CD4-positive, alpha-beta T cell (primary cell): ENCODE results near the gene MLLT10. TPM values are rescaled to one million over a fixed set of nuclear protein-coding genes. Genes with fewer than 3 reads are reported as not detected.

ENCODE experiments used
- ATAC-seq: fragments of 200-7000 bp; cut with Tn5 transposase; one replicate; pipeline ENCODE4 v1.10.0; 2022; ENCODE audit warnings: mild to moderate bottlenecking; ENCODE audit not compliant: poor library complexity
- CTCF ChIA-PET: fragments of 350-600 bp; sonication (Branson Sonifier 250); formaldehyde crosslinking; loops from one replicate; lab custom pipeline; 2021; ENCODE audit warnings: antibody characterized with exemption, inconsistent platforms; lab: Charles Lee
- POLR2A ChIA-PET: fragments of 350-600 bp; sonication (Branson Sonifier 250); formaldehyde crosslinking; loops from one replicate; lab custom pipeline; 2021; ENCODE audit warnings: antibody characterized with exemption, inconsistent platforms; lab: Charles Lee
- DNase-seq, 14 experiments: peaks; one replicate each; pipeline ENCODE4 v3.0.0-alpha.2; 2013 to 2020; ENCODE audit warnings: mixed read lengths in 2 of 14
- H3K27ac ChIP-seq, 2 donors: one replicate each; pipeline versions ENCODE4 v1.5.1 to v1.7.0; 2013; ENCODE audit warnings: low read length in 2 of 2, low read depth in 1 of 2, mild to moderate bottlenecking in 1 of 2
- H3K27me3 ChIP-seq, 2 experiments: 1 replicate in 1 of 2; 2 replicates in 1 of 2; pipeline versions ENCODE4 v1.6.1 to v1.7.0; 2013; ENCODE audit warnings: low read length in 2 of 2, control low read depth in 1 of 2, mild to moderate bottlenecking in 1 of 2, moderate library complexity in 1 of 2; ENCODE audit not compliant: insufficient read depth in 2 of 2, control insufficient read depth in 1 of 2
- H3K36me3 ChIP-seq: one replicate; pipeline ENCODE4 v1.6.1; 2013; ENCODE audit warnings: low read length, control low read depth; ENCODE audit not compliant: insufficient read depth
- H3K4me1 ChIP-seq: one replicate; pipeline ENCODE4 v1.6.1; 2013; ENCODE audit warnings: low read length, control low read depth; ENCODE audit not compliant: insufficient read depth
- H3K4me3 ChIP-seq: one replicate; pipeline ENCODE4 v1.5.1; 2013; ENCODE audit warnings: mild to moderate bottlenecking, low read length, moderate library complexity
- H3K9me3 ChIP-seq, 2 experiments: 1 replicate in 1 of 2; 2 replicates in 1 of 2; pipeline versions ENCODE4 v1.6.1 to v1.7.0; 2013; ENCODE audit warnings: low read length in 2 of 2, mild to moderate bottlenecking in 2 of 2, control low read depth in 1 of 2, moderate library complexity in 1 of 2; ENCODE audit not compliant: control insufficient read depth in 1 of 2, insufficient read depth in 1 of 2
- H3K27ac Mint-ChIP-seq: one replicate; pipeline ENCODE4 v1.8.0; 2020; ENCODE audit warnings: mixed read lengths
- H3K27me3 Mint-ChIP-seq: one replicate; pipeline ENCODE4 v1.8.0; 2021; ENCODE audit warnings: mixed read lengths
- H3K36me3 Mint-ChIP-seq: one replicate; pipeline ENCODE4 v1.8.0; 2021; ENCODE audit warnings: low read depth, mixed read lengths
- H3K4me1 Mint-ChIP-seq: one replicate; pipeline ENCODE4 v1.8.0; 2021; ENCODE audit warnings: low read depth, mixed read lengths
- H3K4me3 Mint-ChIP-seq: one replicate; pipeline ENCODE4 v1.8.0; 2020; ENCODE audit warnings: mild to moderate bottlenecking, mixed read lengths
- H3K9me3 Mint-ChIP-seq: one replicate; pipeline ENCODE4 v1.8.0; 2020; ENCODE audit warnings: mixed read lengths
- CTCF ChIP-seq: fragments of 200-600 bp; IDR thresholded peaks from one replicate; pipeline ENCODE4 v1.8.0; 2022; ENCODE audit warnings: antibody characterized with exemption, mild to moderate bottlenecking
- intact Hi-C, 2 experiments: fragments of 100-400 bp; cut with DNase I in 1 of 2; cut with micrococcal nuclease in 1 of 2; formaldehyde crosslinking; loops; one replicate each; pipeline versions ENCODE4 v1.15.1 to v1.9.0; 2023 to 2025; cut with DNase I, micrococcal nuclease
- total RNA-seq, 174 experiments: library from RNA in 2 of 174; stranded (reverse) in 2 of 174; gene quantifications; one replicate each; pipeline ENCODE4 v1.2.3 and lab custom pipeline; 2021 to 2026

Gene MLLT10
- total RNA-seq, 2 experiments from 2014 or later = 46.0 to 64.1 TPM

GRCh38 chr10:21726601-21727225 is 192.7 kb downstream of the MLLT10 start:
- POLR2A ChIA-PET = interaction anchor here (1.0 to 1.3 kb wide), 2 partner anchors 13 to 43 kb away, joined by 3 read pairs; no protein-coding TSS in a partner anchor
- H3K27me3 Mint-ChIP-seq = no peaks in the 10 kb centered on the region
- peaks cover 8% of the 10 kb centered on the region for H3K4me1 ChIP-seq
- no peak overlapping the region for H3K4me3 ChIP-seq
- no peaks in the 10 kb centered on the region for H3K27me3 ChIP-seq
- no peak overlapping the region for H3K27ac Mint-ChIP-seq
- no peak overlapping the region for H3K4me3 Mint-ChIP-seq
- peaks cover 14% of the 10 kb centered on the region for H3K36me3 ChIP-seq
- intact Hi-C loops = loop anchor here in 1 of 2 experiments (2.0 to 10.0 kb wide), 2 partner anchors 14 to 228 kb away; no protein-coding TSS in a partner anchor
- peaks cover 52% of the 10 kb centered on the region for H3K4me1 Mint-ChIP-seq
- no peak for TF ChIP-seq CTCF
- ATAC-seq (no peak), DNase-seq (no peak)
- CTCF ChIA-PET = interaction anchor here (0.7 to 1.5 kb wide), 3 partner anchors 12 to 807 kb away, joined by 4 to 5 read pairs (median 4); no protein-coding TSS in a partner anchor
- no peaks in the 10 kb centered on the region for H3K9me3 Mint-ChIP-seq
- peaks cover 65% of the 10 kb centered on the region for H3K36me3 Mint-ChIP-seq
- no peaks in the 10 kb centered on the region for H3K9me3 ChIP-seq
- H3K27ac ChIP-seq = no peak overlapping the region

GRCh38 chr10:21727452-21728168 is 193.6 kb downstream of the MLLT10 start:
- peak in 4 of 14 experiments; percentile 26 to 49 (median 31) for DNase-seq
- Mint-ChIP-seq H3K36me3 (peaks cover 71% of the 10 kb centered on the region), H3K9me3 (no peaks in the 10 kb centered on the region), H3K27me3 (no peaks in the 10 kb centered on the region), H3K4me3 (peak overlapping the region; percentile 3), H3K4me1 (peaks cover 52% of the 10 kb centered on the region), H3K27ac (peak overlapping the region; percentile 48)
- Histone ChIP-seq H3K27me3 (no peaks in the 10 kb centered on the region), H3K36me3 (peaks cover 15% of the 10 kb centered on the region), H3K9me3 (no peaks in the 10 kb centered on the region), H3K4me3 (no peak overlapping the region), H3K27ac (no peak overlapping the region), H3K4me1 (peaks cover 8% of the 10 kb centered on the region)
- intact Hi-C loops = loop anchor here in 1 of 2 experiments (2.0 to 10.0 kb wide), 2 partner anchors 13 to 227 kb away; no protein-coding TSS in a partner anchor
- ATAC-seq = peak; percentile 62
- TF ChIP-seq CTCF = no peak
- POLR2A ChIA-PET = interaction anchor here (1.0 to 1.3 kb wide), 4 partner anchors 12 to 201 kb away, joined by 3 to 4 read pairs (median 3); no protein-coding TSS in a partner anchor
- CTCF ChIA-PET = interaction anchor here (0.6 to 1.5 kb wide), 3 partner anchors 13 to 847 kb away, joined by 3 to 5 read pairs (median 4); no protein-coding TSS in a partner anchor

GRCh38 chr10:21728618-21729017 is 194.6 kb downstream of the MLLT10 start:
- ATAC-seq = no peak
- H3K4me1 ChIP-seq = peaks cover 8% of the 10 kb centered on the region
- intact Hi-C loops = loop anchor here in 1 of 2 experiments (10.0 kb wide), 1 partner anchor 226 kb away; no protein-coding TSS in a partner anchor
- peaks cover 67% of the 10 kb centered on the region for H3K36me3 Mint-ChIP-seq
- no peak for TF ChIP-seq CTCF
- no peaks in the 10 kb centered on the region for H3K27me3 Mint-ChIP-seq
- peaks cover 46% of the 10 kb centered on the region for H3K4me1 Mint-ChIP-seq
- no peak overlapping the region for H3K27ac ChIP-seq
- no peak overlapping the region for H3K4me3 Mint-ChIP-seq
- H3K27ac Mint-ChIP-seq = no peak overlapping the region
- H3K4me3 ChIP-seq = no peak overlapping the region
- H3K27me3 ChIP-seq = no peaks in the 10 kb centered on the region
- ChIA-PET CTCF (interaction anchor here (1.4 to 1.5 kb wide), 3 partner anchors 10 to 233 kb away, joined by 4 to 5 read pairs (median 4); no protein-coding TSS in a partner anchor), POLR2A (interaction anchor here (1.0 kb wide), 1 partner anchor 13 kb away, joined by 3 read pairs; no protein-coding TSS in a partner anchor)
- no peaks in the 10 kb centered on the region for H3K9me3 Mint-ChIP-seq
- no peaks in the 10 kb centered on the region for H3K9me3 ChIP-seq
- H3K36me3 ChIP-seq = peaks cover 19% of the 10 kb centered on the region
- no peak for DNase-seq
